Astrocyte of the cerebellum (primary cell): ENCODE results near the gene METTL25B.

Experiments used
- DNase-seq: peaks from one replicate; pipeline ENCODE4 v3.0.0-alpha.2; 2011; ENCODE audit warnings: low read depth
- H3K4me3 ChIP-seq: 2 replicates; pipeline ENCODE4 v1.5.1; 2011; ENCODE audit warnings: mild to moderate bottlenecking, low read depth, low read length, moderate library complexity
- CTCF ChIP-seq: IDR thresholded peaks from 2 replicates; pipeline ENCODE4 v1.5.1; 2012; ENCODE audit warnings: low read length, low read depth, moderate library complexity, mild to moderate bottlenecking; ENCODE audit errors: missing control alignments
- in situ Hi-C: cut with HindIII; loops from 2 replicates; pipeline ENCODE4 v1.10.0; 2017; ENCODE audit warnings: low sequenced_read_pairs

METTL25B gene

DNA sequence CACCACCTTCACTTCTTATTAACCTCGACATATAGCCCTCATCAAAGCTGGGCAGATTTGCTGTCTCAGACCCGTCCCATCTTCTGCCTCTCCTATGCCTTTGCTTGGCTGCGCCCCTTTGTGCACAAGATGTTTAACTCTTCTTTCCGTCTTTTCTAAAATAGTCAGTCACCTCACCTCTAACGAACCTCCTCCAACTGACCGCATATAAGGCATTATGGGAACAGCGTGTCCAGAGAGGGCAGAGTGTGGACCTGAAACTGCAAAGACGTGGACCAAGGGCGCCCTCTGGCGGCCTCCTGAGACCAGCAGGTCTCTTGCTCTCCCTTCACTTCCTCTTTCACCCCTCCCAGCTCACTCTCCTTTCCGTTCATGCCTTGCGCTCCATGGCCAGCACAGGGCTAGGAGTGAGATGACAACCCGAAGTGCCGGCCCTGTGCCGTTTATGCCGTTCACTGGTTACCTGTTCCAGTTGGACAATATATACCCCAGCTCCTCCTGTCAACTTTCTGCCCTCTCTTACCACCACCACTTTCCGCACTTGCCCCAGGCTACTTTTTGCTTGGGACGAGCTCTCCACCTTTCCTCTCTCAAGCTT lies 2.5 kb upstream of the METTL25B start:
- peak; percentile 85 for DNase-seq
- H3K4me3 ChIP-seq: peak overlapping the region; percentile 39
- TF ChIP-seq CTCF: peak; percentile 94
- in situ Hi-C loops: no loop called here

DNA sequence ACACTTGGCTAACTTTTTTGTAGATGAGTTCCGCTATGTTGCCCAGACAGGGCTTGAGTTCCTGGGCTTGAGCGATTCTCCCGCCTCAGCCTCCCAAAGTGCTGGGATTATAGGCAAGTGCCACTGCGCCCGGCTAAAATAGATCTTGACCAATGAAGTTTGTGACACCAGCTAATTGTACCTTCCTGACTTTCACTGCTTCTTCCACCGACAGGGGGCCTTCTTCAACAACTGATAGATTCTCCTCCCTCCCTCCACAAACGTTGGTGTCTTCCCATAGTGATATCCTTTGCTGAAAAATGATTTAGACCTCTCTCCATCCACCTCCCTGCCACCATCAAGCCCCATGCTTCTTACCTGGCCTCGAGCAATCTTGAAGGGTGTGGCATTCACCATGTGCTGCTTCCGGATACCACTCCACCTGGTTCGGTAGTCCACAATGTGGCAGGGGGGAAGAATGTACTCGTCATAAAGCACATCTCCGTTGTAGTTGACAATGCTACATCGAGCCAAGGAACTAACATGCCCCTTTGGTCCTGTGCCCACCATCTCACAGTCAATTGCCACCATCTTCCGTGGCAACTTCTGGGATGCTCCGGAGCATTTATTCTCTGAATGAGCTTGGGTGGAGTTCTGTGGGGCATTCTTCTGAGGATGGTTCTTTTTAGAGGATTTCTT lies 1.6 kb upstream of the METTL25B start:
- peak overlapping the region; percentile 39 for H3K4me3 ChIP-seq
- peak; percentile 41 for DNase-seq

GRCh38 chr1:156727492-156727891 lies 777 bp upstream of the METTL25B start:
- H3K4me3 ChIP-seq: peak overlapping the region; percentile 92
- no peak for DNase-seq
- TF ChIP-seq CTCF: no peak
- in situ Hi-C loops: no loop called here

More for the DNA sequence above, 1.6 kb upstream of the METTL25B start:
- peak; percentile 67 for TF ChIP-seq CTCF
- in situ Hi-C loops: no loop called here

DNA sequence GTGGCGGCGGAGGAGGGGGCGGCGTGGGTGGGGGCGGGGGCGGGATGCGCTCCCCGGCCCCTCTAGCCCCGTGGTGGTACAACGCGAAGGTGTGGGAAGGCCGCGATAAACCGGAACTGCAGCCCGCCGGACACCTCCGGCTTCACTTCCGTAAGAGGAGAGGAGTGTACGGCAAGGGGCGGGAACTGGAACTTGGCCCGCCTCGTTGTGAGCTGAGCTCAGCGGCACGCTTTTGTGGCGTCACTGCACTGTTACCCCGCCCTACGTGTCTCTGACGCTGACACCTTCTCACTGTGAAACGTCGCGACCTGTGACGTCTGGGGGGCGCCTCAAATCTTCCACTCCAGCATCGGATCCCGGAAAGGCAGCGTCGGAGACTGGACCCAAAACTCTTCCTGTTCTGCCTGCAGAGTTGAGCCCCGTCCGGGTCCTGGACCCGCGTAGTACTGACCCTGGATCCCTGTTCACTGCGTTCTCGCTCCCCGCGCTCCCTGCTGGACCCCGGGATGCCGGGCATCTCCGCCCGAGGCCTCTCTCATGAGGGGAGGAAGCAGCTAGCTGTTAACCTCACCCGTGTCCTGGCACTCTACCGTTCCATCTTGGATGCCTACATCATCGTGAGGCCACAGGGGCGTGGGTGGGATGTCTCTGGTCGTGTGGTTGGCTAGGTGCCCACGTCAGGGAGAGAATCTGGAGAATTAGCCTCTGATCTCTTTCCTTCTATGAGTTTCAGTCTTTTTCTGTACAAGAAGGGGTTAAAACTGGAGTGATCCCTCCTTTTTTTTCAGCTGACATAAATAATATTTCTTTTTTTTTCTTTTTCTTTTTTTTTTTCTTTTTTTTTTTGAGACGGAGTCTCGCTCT lies 562 bp downstream of the METTL25B start, which contains the start of gene ISG20L2:
Gene ISG20L2, minus strand, starts transcription at position 168 of the 864 bp plus-strand sequence. CDS start 1,114 bp downstream, outside the sequence.
- peak within 1 kb of the TSS; percentile 92 for H3K4me3 ChIP-seq
- peak; percentile 94 for DNase-seq
- in situ Hi-C loops: no loop called here
- TF ChIP-seq CTCF: no peak

DNA sequence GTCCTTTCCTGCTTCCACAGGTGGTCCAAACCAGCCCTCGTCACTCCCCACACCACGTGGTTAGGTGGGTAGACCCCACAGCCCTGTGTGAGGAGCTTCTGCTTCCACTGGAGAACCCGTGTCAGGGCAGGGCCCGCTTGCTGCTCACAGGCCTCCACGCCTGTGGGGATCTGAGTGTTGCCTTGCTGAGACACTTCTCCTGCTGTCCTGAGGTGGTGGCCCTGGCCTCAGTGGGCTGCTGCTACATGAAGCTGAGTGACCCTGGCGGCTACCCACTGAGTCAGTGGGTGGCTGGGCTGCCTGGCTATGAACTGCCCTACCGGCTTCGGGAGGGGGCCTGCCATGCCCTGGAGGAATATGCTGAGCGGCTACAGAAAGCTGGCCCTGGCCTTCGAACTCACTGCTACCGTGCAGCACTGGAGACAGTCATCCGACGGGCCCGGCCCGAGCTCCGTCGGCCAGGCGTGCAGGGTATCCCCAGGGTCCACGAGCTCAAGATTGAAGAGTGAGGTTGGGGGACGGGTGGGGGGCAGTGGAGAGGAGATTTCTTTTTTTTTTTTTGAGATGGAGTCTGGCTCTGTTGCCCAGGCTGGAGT lies 5.8 kb downstream of the METTL25B start:
- in situ Hi-C loops: no loop called here

More for the DNA sequence above, 5.8 kb downstream of the METTL25B start:
- H3K4me3 ChIP-seq: no peak overlapping the region
- no peak for TF ChIP-seq CTCF
- no peak for DNase-seq
